ENCODE results near the gene GFPT1.

DNA sequence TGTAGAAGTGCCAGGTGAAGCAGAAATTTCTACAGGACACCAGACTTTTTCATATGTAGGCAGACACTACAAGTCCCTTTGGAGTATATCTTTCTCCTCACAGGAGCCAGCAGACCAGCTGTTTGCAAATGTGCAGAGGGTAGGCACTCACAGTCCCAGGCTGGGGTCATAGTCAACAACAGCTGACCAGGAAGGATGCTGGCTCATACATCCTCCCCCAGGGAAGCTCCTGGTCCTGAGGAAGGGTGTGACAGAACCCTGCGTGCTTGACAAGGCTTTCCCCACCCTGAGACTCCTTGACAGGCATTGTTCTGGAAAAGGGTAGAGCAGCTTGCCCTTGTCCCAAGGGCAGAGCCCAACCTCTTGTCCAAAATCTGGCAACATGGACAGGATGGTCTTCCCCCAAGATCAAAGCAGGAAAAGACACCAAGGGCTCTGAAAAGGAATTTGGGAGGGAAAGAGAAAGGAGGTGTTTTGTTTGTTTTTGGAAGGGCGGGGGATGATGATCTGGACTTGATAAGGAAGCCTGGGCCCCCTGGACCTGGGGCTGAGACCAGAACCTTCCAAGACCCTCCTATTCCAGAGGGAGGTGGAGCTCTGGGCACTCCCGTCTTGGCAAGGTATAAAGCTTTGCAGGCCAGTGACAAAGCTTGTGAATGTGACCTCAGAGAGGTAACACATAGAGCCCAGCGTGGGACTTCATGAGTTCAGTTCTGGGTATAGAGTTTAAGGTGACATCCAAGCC, 87.1 kb downstream of the GFPT1 start:
- TF ChIP-seq, protein P1, sequence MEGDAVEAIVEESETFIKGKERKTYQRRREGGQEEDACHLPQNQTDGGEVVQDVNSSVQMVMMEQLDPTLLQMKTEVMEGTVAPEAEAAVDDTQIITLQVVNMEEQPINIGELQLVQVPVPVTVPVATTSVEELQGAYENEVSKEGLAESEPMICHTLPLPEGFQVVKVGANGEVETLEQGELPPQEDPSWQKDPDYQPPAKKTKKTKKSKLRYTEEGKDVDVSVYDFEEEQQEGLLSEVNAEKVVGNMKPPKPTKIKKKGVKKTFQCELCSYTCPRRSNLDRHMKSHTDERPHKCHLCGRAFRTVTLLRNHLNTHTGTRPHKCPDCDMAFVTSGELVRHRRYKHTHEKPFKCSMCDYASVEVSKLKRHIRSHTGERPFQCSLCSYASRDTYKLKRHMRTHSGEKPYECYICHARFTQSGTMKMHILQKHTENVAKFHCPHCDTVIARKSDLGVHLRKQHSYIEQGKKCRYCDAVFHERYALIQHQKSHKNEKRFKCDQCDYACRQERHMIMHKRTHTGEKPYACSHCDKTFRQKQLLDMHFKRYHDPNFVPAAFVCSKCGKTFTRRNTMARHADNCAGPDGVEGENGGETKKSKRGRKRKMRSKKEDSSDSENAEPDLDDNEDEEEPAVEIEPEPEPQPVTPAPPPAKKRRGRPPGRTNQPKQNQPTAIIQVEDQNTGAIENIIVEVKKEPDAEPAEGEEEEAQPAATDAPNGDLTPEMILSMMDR (conservative IDR thresholded peaks at IDR 0.05 in 1 of 2, IDR thresholded peaks at IDR 0.05 in 1 of 2; ENCODE audit: low read depth in 1 of 2, low read length in 2 of 2), result no peak
- TF ChIP-seq EZH2 (IDR thresholded peaks at IDR 0.05; ENCODE audit: low read length, missing control alignments), result no peak

Data from fibroblast of lung (primary cell).